Panc1 (cell line): ENCODE data around the gene CENPP. TPM values are rescaled to one million over a fixed set of nuclear protein-coding genes. Genes with fewer than 3 reads are reported as not detected.

Experiments used
- ATAC-seq: fragments of 200-7000 bp; cut with Tn5 transposase; 2 replicates; pipeline ENCODE4 v1.9.1; 2020; ENCODE audit warnings: mild to moderate bottlenecking, moderate library complexity
- BruUV-seq: library from RNA; stranded (reverse); fragments of 400-500 nt; replicated peaks from 2 replicates; lab custom pipeline; 2021; lab: Mats Ljungman, UMichigan
- CTCF ChIA-PET: fragments of 300-600 bp; sonication (Branson Sonifier 250); formaldehyde crosslinking; loops from one replicate; lab custom pipeline; 2022; ENCODE audit warnings: antibody characterized with exemption; lab: Charles Lee
- POLR2A ChIA-PET: fragments of 300-600 bp; sonication (Branson Sonifier 250); formaldehyde crosslinking; loops from one replicate; lab custom pipeline; 2022; ENCODE audit warnings: antibody characterized with exemption; lab: Charles Lee
- DNase-seq: peaks from one replicate; pipeline ENCODE4 v3.0.0-alpha.2; 2010; ENCODE audit warnings: low read depth, low spot score
- H3K27ac ChIP-seq: 2 replicates; pipeline ENCODE4 v1.5.1; 2011; ENCODE audit warnings: mild to moderate bottlenecking, low read length, inconsistent platforms
- H3K27me3 ChIP-seq: fragments of 200-500 bp; sonication (Bioruptor generic); 2 replicates; pipeline ENCODE4 v1.6.0; 2014; ENCODE audit warnings: low read length, inconsistent platforms; ENCODE audit not compliant: control insufficient read depth, insufficient read depth
- H3K36me3 ChIP-seq: fragments of 200-500 bp; sonication (Bioruptor generic); 2 replicates; pipeline ENCODE4 v1.5.1; 2014; ENCODE audit warnings: inconsistent platforms, mild to moderate bottlenecking, low read length, moderate library complexity; ENCODE audit not compliant: control insufficient read depth, insufficient read depth
- H3K4me1 ChIP-seq: 2 replicates; pipeline ENCODE4 v1.5.1; 2011; ENCODE audit warnings: inconsistent platforms, mild to moderate bottlenecking, low read length, moderate library complexity; ENCODE audit not compliant: control insufficient read depth, insufficient read depth
- H3K4me3 ChIP-seq, 2 experiments: 2 replicates each; pipeline ENCODE4 v1.5.1; 2011 to 2012; ENCODE audit warnings: low read depth in 2 of 2, low read length in 2 of 2, mild to moderate bottlenecking in 2 of 2, inconsistent platforms in 1 of 2, moderate library complexity in 1 of 2
- H3K9me3 ChIP-seq: fragments of 200-500 bp; sonication (Bioruptor generic); 2 replicates; pipeline ENCODE4 v1.5.1; 2014; ENCODE audit warnings: low read depth, mild to moderate bottlenecking, inconsistent platforms, low read length, moderate library complexity; ENCODE audit not compliant: control insufficient read depth, insufficient read depth
- POLR2AphosphoS5 ChIP-seq: IDR thresholded peaks from 2 replicates; pipeline ENCODE4 v1.6.1; 2012; ENCODE audit warnings: mild to moderate bottlenecking, low read depth, low read length, moderate library complexity
- SIN3A ChIP-seq: IDR thresholded peaks from 2 replicates; pipeline ENCODE4 v1.6.1; 2012; ENCODE audit warnings: low read depth, mild to moderate bottlenecking, low read length, moderate library complexity, borderline replicate concordance; ENCODE audit not compliant: insufficient read depth
- TCF7L2 ChIP-seq: IDR thresholded peaks from 2 replicates; pipeline ENCODE4 v1.6.1; 2011; ENCODE audit warnings: mild to moderate bottlenecking, low read depth, low read length, inconsistent platforms
- in situ Hi-C: cut with HindIII; loops from 2 replicates; pipeline ENCODE4 v1.10.0; 2016; ENCODE audit warnings: low sequenced_read_pairs, low pct_unique_long_range_greater_than_20kb
- intact Hi-C: fragments of 100-400 bp; cut with micrococcal nuclease; formaldehyde crosslinking; loops from one replicate; pipeline ENCODE4 v1.10.0; 2022; ENCODE audit not compliant: unreplicated experiment
- total RNA-seq: library from RNA; stranded (reverse); gene quantifications from one replicate; pipeline ENCODE4 v1.2.1, GENCODE V29; 2021; ENCODE audit not compliant: unreplicated experiment
- TF ChIP-seq, protein P1 (sequence below), 2 experiments: IDR thresholded peaks; 2 replicates each; pipeline ENCODE4 v1.6.1; 2011 to 2012; ENCODE audit warnings: low read depth in 2 of 2, control low read depth in 1 of 2, low read length in 1 of 2, mild to moderate bottlenecking in 1 of 2, moderate library complexity in 1 of 2; ENCODE audit not compliant: insufficient read depth in 1 of 2
- TF ChIP-seq, protein P2 (sequence below): fragments of 450-650 bp; IDR thresholded peaks from 2 replicates; pipeline ENCODE4 v1.5.1; 2017; ENCODE audit warnings: mild to moderate bottlenecking

The CENPP gene
- total RNA-seq, 1 experiment from 2014 or later, result 6.7 TPM

DNA sequence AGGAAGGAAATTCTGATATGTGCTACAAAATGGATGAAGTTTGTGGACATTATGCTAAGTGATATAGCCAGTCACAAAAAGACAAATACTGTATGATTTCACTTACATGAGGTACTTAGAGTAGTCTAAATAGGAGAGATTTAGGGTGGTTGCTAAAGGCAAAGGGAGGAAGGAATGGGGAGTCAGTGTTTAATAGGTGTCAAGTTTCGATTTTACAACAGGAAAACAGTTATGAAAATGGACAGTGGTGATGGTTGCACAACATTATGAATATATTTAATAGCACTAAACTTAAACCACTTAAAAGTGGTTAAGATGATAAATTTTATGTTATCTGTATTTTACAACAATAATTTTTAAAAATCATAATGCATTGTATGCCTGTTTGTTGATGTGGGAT lies 250.4 kb downstream of the CENPP start:
- Histone ChIP-seq H3K27ac (no peak overlapping the region), H3K36me3 (no peaks in the 10 kb centered on the region), H3K4me3 (no peak overlapping the region), H3K27me3 (no peaks in the 10 kb centered on the region), H3K9me3 (no peaks in the 10 kb centered on the region), H3K4me1 (no peaks in the 10 kb centered on the region)
- ATAC-seq (no peak), DNase-seq (no peak)
- BruUV-seq, result no TSS peak
- TF ChIP-seq POLR2AphosphoS5 (no peak), SIN3A (no peak), TCF7L2 (no peak)
- TF ChIP-seq, protein P1, sequence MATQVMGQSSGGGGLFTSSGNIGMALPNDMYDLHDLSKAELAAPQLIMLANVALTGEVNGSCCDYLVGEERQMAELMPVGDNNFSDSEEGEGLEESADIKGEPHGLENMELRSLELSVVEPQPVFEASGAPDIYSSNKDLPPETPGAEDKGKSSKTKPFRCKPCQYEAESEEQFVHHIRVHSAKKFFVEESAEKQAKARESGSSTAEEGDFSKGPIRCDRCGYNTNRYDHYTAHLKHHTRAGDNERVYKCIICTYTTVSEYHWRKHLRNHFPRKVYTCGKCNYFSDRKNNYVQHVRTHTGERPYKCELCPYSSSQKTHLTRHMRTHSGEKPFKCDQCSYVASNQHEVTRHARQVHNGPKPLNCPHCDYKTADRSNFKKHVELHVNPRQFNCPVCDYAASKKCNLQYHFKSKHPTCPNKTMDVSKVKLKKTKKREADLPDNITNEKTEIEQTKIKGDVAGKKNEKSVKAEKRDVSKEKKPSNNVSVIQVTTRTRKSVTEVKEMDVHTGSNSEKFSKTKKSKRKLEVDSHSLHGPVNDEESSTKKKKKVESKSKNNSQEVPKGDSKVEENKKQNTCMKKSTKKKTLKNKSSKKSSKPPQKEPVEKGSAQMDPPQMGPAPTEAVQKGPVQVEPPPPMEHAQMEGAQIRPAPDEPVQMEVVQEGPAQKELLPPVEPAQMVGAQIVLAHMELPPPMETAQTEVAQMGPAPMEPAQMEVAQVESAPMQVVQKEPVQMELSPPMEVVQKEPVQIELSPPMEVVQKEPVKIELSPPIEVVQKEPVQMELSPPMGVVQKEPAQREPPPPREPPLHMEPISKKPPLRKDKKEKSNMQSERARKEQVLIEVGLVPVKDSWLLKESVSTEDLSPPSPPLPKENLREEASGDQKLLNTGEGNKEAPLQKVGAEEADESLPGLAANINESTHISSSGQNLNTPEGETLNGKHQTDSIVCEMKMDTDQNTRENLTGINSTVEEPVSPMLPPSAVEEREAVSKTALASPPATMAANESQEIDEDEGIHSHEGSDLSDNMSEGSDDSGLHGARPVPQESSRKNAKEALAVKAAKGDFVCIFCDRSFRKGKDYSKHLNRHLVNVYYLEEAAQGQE (IDR thresholded peaks at IDR 0.05; ENCODE audit: insufficient read depth in 1 of 2, low read depth in 2 of 2, low read length in 1 of 2), result no peak
- TF ChIP-seq, protein P2, sequence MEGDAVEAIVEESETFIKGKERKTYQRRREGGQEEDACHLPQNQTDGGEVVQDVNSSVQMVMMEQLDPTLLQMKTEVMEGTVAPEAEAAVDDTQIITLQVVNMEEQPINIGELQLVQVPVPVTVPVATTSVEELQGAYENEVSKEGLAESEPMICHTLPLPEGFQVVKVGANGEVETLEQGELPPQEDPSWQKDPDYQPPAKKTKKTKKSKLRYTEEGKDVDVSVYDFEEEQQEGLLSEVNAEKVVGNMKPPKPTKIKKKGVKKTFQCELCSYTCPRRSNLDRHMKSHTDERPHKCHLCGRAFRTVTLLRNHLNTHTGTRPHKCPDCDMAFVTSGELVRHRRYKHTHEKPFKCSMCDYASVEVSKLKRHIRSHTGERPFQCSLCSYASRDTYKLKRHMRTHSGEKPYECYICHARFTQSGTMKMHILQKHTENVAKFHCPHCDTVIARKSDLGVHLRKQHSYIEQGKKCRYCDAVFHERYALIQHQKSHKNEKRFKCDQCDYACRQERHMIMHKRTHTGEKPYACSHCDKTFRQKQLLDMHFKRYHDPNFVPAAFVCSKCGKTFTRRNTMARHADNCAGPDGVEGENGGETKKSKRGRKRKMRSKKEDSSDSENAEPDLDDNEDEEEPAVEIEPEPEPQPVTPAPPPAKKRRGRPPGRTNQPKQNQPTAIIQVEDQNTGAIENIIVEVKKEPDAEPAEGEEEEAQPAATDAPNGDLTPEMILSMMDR, result no peak
- intact Hi-C loops (no loop called here), in situ Hi-C loops (no loop called here)
- ChIA-PET POLR2A (no interaction called here), CTCF (no interaction called here)

DNA sequence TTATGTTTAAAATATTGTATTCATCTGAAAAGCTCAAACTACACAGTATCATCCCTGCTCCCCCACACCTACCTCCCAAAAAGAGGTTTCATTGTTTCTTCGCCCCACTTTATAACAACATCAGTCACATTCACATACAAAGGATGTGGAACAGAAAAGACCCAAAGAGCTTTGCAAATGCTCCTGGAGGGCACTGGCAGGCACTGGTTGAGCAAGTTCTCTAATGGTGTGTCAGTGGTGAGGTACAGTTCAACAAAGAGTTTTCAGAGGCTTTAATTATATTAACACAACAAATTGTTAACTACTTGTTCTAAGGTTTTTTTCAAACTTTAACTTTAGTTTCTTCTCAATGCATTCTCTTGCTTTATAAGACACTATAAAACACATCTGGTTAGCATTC lies 264.2 kb downstream of the CENPP start:
- no peak for TF ChIP-seq POLR2AphosphoS5
- TF ChIP-seq, protein P1 (IDR thresholded peaks at IDR 0.05; ENCODE audit: insufficient read depth in 1 of 2, low read depth in 2 of 2, low read length in 1 of 2), result no peak
- no peak for TF ChIP-seq TCF7L2
- no peak for TF ChIP-seq SIN3A
- TF ChIP-seq, protein P2, result no peak
- H3K27me3 ChIP-seq, result no peaks in the 10 kb centered on the region
- ChIA-PET CTCF (no interaction called here), POLR2A (no interaction called here)
- no peaks in the 10 kb centered on the region for H3K4me1 ChIP-seq
- no TSS peak for BruUV-seq
- DNase-seq (no peak), ATAC-seq (no peak)
- no peak overlapping the region for H3K27ac ChIP-seq
- in situ Hi-C loops (no loop called here), intact Hi-C loops (no loop called here)
- no peaks in the 10 kb centered on the region for H3K36me3 ChIP-seq
- no peak overlapping the region for H3K4me3 ChIP-seq
- no peaks in the 10 kb centered on the region for H3K9me3 ChIP-seq
